CD1c-positive myeloid dendritic cell (primary cell): Measurements from ENCODE around the gene WDCP.
"Not testable (repeated sequence)": the region's sequence is repeated elsewhere in the genome, so short reads cannot be mapped to it uniquely, and the experiment has no call there.

Experiments
- DNase-seq: peaks from one replicate; pipeline ENCODE4 v3.0.0-alpha.2; 2016; ENCODE audit errors: extremely low spot score

Gene WDCP

GRCh38 chr2:24022324-24022974 is 24.7 kb downstream of the WDCP start:
- no peak for DNase-seq

- no peak for DNase-seq
Measured at GRCh38 chr2:24021122-24021998, 25.8 kb downstream of the WDCP start.

GRCh38 chr2:24020244-24020643 is 26.9 kb downstream of the WDCP start:
- no peak for DNase-seq

GRCh38 chr2:24019729-24020128 is 27.5 kb downstream of the WDCP start:
- no peak for DNase-seq

- no peak for DNase-seq
Measured at GRCh38 chr2:24018241-24018640, 28.9 kb downstream of the WDCP start.

GRCh38 chr2:24017711-24018110 is 29.5 kb downstream of the WDCP start:
- DNase-seq = no peak

GRCh38 chr2:24016853-24017703 is 30.1 kb downstream of the WDCP start:
- DNase-seq = no peak

- DNase-seq = no peak
Measured at GRCh38 chr2:24016376-24016761, 30.8 kb downstream of the WDCP start.

GRCh38 chr2:24015562-24016375 is 31.4 kb downstream of the WDCP start:
- DNase-seq = no peak

- DNase-seq = not testable (repeated sequence)
Measured at GRCh38 chr2:24014902-24015301, 32.3 kb downstream of the WDCP start.

GRCh38 chr2:24012521-24013188 is 34.5 kb downstream of the WDCP start:
- no peak for DNase-seq

- DNase-seq = no peak
Measured at GRCh38 chr2:24011250-24012104, 35.7 kb downstream of the WDCP start.

GRCh38 chr2:24010477-24011249 is 36.5 kb downstream of the WDCP start:
- DNase-seq = no peak

- no peak for DNase-seq
Measured at GRCh38 chr2:24009680-24010476, 37.3 kb downstream of the WDCP start, which contains the start of gene MFSD2B. TSS of gene MFSD2B (plus strand) at chr2:24010085. CDS start at chr2:24010097, 12 bp downstream.

GRCh38 chr2:24009367-24009679 is 37.9 kb downstream of the WDCP start:
- no peak for DNase-seq

GRCh38 chr2:24008672-24009366 is 38.4 kb downstream of the WDCP start:
- no peak for DNase-seq

- DNase-seq = no peak
Measured at GRCh38 chr2:24007693-24008092, 39.5 kb downstream of the WDCP start.

GRCh38 chr2:23994567-23994966 is 52.6 kb downstream of the WDCP start:
- DNase-seq = no peak
